Astrocyte of the spinal cord (primary cell): Measurements from ENCODE around the gene ENPEP.

Experiments
- DNase-seq: peaks from one replicate; pipeline ENCODE4 v3.0.0; 2011; ENCODE audit warnings: low read depth, low spot score
- H3K4me3 ChIP-seq: 2 replicates; pipeline ENCODE4 v1.5.1; 2011; ENCODE audit warnings: low read depth, mild to moderate bottlenecking, low read length, moderate library complexity
- in situ Hi-C: cut with HindIII; loops from 2 replicates; pipeline ENCODE4 v1.10.0; 2017; ENCODE audit warnings: low sequenced_read_pairs
- TF ChIP-seq, protein P1 (sequence below): IDR thresholded peaks from 2 replicates; pipeline ENCODE4 v1.5.1; 2012; ENCODE audit warnings: low read depth, mild to moderate bottlenecking, low read length, inconsistent platforms

Gene ENPEP

GRCh38 chr4:110498420-110498819 lies 22.5 kb downstream of the ENPEP start:
- TF ChIP-seq, protein P1, sequence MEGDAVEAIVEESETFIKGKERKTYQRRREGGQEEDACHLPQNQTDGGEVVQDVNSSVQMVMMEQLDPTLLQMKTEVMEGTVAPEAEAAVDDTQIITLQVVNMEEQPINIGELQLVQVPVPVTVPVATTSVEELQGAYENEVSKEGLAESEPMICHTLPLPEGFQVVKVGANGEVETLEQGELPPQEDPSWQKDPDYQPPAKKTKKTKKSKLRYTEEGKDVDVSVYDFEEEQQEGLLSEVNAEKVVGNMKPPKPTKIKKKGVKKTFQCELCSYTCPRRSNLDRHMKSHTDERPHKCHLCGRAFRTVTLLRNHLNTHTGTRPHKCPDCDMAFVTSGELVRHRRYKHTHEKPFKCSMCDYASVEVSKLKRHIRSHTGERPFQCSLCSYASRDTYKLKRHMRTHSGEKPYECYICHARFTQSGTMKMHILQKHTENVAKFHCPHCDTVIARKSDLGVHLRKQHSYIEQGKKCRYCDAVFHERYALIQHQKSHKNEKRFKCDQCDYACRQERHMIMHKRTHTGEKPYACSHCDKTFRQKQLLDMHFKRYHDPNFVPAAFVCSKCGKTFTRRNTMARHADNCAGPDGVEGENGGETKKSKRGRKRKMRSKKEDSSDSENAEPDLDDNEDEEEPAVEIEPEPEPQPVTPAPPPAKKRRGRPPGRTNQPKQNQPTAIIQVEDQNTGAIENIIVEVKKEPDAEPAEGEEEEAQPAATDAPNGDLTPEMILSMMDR = no peak
- in situ Hi-C loops = no loop called here
- H3K4me3 ChIP-seq = no peak overlapping the region
- DNase-seq = no peak

- DNase-seq = no peak
- H3K4me3 ChIP-seq = no peak overlapping the region
- in situ Hi-C loops = no loop called here
- TF ChIP-seq, protein P1 = no peak
These were observed 23.2 kb downstream of the ENPEP start for GRCh38 chr4:110499126-110499525.

- no peak overlapping the region for H3K4me3 ChIP-seq
- peak; percentile 35 for DNase-seq
- in situ Hi-C loops = loop anchor here (25.0 kb wide), 1 partner anchor 465 kb away; no protein-coding TSS in a partner anchor
- TF ChIP-seq, protein P1 = no peak
These were observed 25.9 kb downstream of the ENPEP start for GRCh38 chr4:110501826-110502225.

GRCh38 chr4:110503270-110504083 lies 27.5 kb downstream of the ENPEP start:
- TF ChIP-seq, protein P1 = no peak
- DNase-seq = peak; percentile 59
- H3K4me3 ChIP-seq = no peak overlapping the region

GRCh38 chr4:110504084-110504435 lies 28.1 kb downstream of the ENPEP start:
- in situ Hi-C loops = loop anchor here (25.0 kb wide), 1 partner anchor 467 kb away; no protein-coding TSS in a partner anchor
- TF ChIP-seq, protein P1 = no peak
- H3K4me3 ChIP-seq = no peak overlapping the region
- DNase-seq = no peak

More at GRCh38 chr4:110503270-110504083, 27.5 kb downstream of the ENPEP start:
- in situ Hi-C loops = loop anchor here (25.0 kb wide), 1 partner anchor 466 kb away; no protein-coding TSS in a partner anchor

GRCh38 chr4:110505440-110505839 lies 29.5 kb downstream of the ENPEP start:
- TF ChIP-seq, protein P1 = no peak
- DNase-seq = no peak
- in situ Hi-C loops = loop anchor here (25.0 kb wide), 1 partner anchor 468 kb away; no protein-coding TSS in a partner anchor
- H3K4me3 ChIP-seq = no peak overlapping the region
